Activated CD4-positive, alpha-beta T cell treated with anti-CD3 and anti-CD28 coated beads for 36 hours (primary cell): ENCODE data around the gene PRIMPOL. TPM values are rescaled to one million over a fixed set of nuclear protein-coding genes. Genes with fewer than 3 reads are reported as not detected.

Source experiments
- ATAC-seq: fragments of 200-7000 bp; cut with Tn5 transposase; one replicate; pipeline ENCODE4 v1.10.0; 2021; ENCODE audit warnings: mild to moderate bottlenecking, moderate library complexity
- CTCF ChIA-PET: fragments of 350-600 bp; sonication (Branson Sonifier 250); formaldehyde crosslinking; loops from one replicate; lab custom pipeline; 2021; ENCODE audit warnings: antibody characterized with exemption; lab: Charles Lee
- POLR2A ChIA-PET: fragments of 350-600 bp; sonication (Branson Sonifier 250); formaldehyde crosslinking; loops from one replicate; lab custom pipeline; 2021; ENCODE audit warnings: antibody characterized with exemption, inconsistent platforms; lab: Charles Lee
- DNase-seq: peaks from one replicate; pipeline ENCODE4 v3.0.0-alpha.2; 2020
- H3K27ac Mint-ChIP-seq: one replicate; pipeline ENCODE4 v1.8.0; 2021; ENCODE audit warnings: mixed read lengths
- H3K27me3 Mint-ChIP-seq: one replicate; pipeline ENCODE4 v1.8.0; 2021; ENCODE audit warnings: mixed read lengths
- H3K36me3 Mint-ChIP-seq: one replicate; pipeline ENCODE4 v1.8.0; 2021; ENCODE audit warnings: low read depth, mixed read lengths
- H3K4me1 Mint-ChIP-seq: one replicate; pipeline ENCODE4 v1.8.0; 2021; ENCODE audit warnings: mixed read lengths
- H3K4me3 Mint-ChIP-seq: one replicate; pipeline ENCODE4 v1.8.0; 2021; ENCODE audit warnings: mild to moderate bottlenecking, moderate library complexity, mixed read lengths
- H3K9me3 Mint-ChIP-seq: one replicate; pipeline ENCODE4 v1.8.0; 2021; ENCODE audit warnings: low read depth, mixed read lengths
- intact Hi-C, 2 experiments: fragments of 100-400 bp; cut with DNase I in 1 of 2; cut with micrococcal nuclease in 1 of 2; formaldehyde crosslinking; loops; one replicate each; pipeline versions ENCODE4 v1.14.2 to v1.15.1; 2022 to 2024; cut with DNase I, micrococcal nuclease
- total RNA-seq, 2 experiments: library from RNA; stranded (reverse); gene quantifications; one replicate each; pipeline ENCODE4 v1.2.3, GENCODE V29; 2021

Gene PRIMPOL
- total RNA-seq, 2 experiments from 2014 or later: 20.4 to 24.3 TPM

- Mint-ChIP-seq H3K4me1 (peaks cover 22% of the 10 kb centered on the region), H3K36me3 (peaks cover 37% of the 10 kb centered on the region), H3K27ac (peak overlapping the region; percentile 44), H3K27me3 (no peaks in the 10 kb centered on the region), H3K4me3 (no peak overlapping the region), H3K9me3 (no peaks in the 10 kb centered on the region)
- intact Hi-C loops: no loop called here
- ChIA-PET CTCF (interaction anchor here (1.0 kb wide), 2 partner anchors 39 to 405 kb away, joined by 3 to 4 read pairs; no protein-coding TSS in a partner anchor), POLR2A (no interaction called here)
- DNase-seq: no peak
- peak; percentile 81 for ATAC-seq
Measured at GRCh38 chr4:184668511-184669114, 19.1 kb downstream of the PRIMPOL start.

- ChIA-PET CTCF (interaction anchor here (1.0 kb wide), 2 partner anchors 39 to 406 kb away, joined by 3 to 4 read pairs; no protein-coding TSS in a partner anchor), POLR2A (no interaction called here)
- Mint-ChIP-seq H3K9me3 (no peaks in the 10 kb centered on the region), H3K4me1 (peaks cover 22% of the 10 kb centered on the region), H3K27me3 (no peaks in the 10 kb centered on the region), H3K27ac (peak overlapping the region; percentile 59), H3K4me3 (no peak overlapping the region), H3K36me3 (peaks cover 41% of the 10 kb centered on the region)
- ATAC-seq (no peak), DNase-seq (no peak)
- intact Hi-C loops: no loop called here
Measured at GRCh38 chr4:184669251-184669650, 19.7 kb downstream of the PRIMPOL start.

GRCh38 chr4:184671101-184671500, 21.6 kb downstream of the PRIMPOL start:
- no peak for DNase-seq
- no peak overlapping the region for H3K4me3 Mint-ChIP-seq
- H3K27me3 Mint-ChIP-seq: no peaks in the 10 kb centered on the region
- H3K36me3 Mint-ChIP-seq: peaks cover 39% of the 10 kb centered on the region
- peaks cover 22% of the 10 kb centered on the region for H3K4me1 Mint-ChIP-seq
- intact Hi-C loops: no loop called here
- ATAC-seq: no peak
- ChIA-PET POLR2A (no interaction called here), CTCF (interaction anchor here (0.6 to 1.3 kb wide), 2 partner anchors 24 to 556 kb away, joined by 3 to 4 read pairs; no protein-coding TSS in a partner anchor)
- H3K27ac Mint-ChIP-seq: no peak overlapping the region
- no peaks in the 10 kb centered on the region for H3K9me3 Mint-ChIP-seq

DNA sequence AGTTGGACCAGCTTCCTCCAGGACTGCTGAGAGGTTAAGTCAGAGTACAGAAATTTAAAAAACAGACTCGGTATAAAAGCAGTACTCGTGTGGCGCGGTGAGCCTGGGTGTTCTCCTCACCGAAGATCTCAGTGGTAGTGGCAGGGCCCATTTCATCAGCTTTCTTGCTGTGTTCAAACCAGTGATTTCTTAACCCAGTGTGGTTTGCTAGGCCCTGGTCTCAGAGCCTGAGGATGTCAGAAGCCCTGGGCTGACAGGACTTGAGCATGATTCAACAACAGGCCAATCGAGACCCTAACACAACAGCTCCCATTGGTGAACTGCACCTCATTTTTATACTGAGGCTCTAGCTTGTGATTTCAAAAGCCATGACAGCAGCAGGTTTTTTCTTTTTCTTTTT, 23.2 kb downstream of the PRIMPOL start:
- intact Hi-C loops: no loop called here
- no peak for ATAC-seq
- POLR2A ChIA-PET: no interaction called here

DNA sequence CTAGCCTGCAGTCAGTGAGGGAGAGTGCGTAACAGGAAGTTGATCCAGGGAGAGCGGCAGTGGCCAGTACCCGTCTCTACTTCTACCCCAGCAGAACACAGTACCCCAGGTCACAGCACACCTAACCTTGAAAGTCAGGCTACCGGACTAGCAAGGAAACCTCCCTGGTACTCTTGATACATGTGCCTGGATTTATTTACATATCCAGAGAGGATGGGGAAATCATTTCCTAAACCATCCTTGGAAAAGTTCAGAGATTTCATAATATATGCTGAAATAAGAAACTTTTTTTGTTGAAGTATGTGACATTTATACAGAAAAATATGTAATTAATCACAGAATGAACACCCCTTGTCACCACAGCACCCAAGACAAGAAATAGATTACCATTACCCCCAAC, 24.5 kb downstream of the PRIMPOL start:
- POLR2A ChIA-PET: no interaction called here
- no peak overlapping the region for H3K4me3 Mint-ChIP-seq
- no peaks in the 10 kb centered on the region for H3K27me3 Mint-ChIP-seq
- no peak for DNase-seq
- peak overlapping the region; percentile 24 for H3K27ac Mint-ChIP-seq
- no peak for ATAC-seq
- CTCF ChIA-PET: no interaction called here
- H3K4me1 Mint-ChIP-seq: peaks cover 10% of the 10 kb centered on the region
- intact Hi-C loops: no loop called here
- H3K9me3 Mint-ChIP-seq: no peaks in the 10 kb centered on the region
- peaks cover 19% of the 10 kb centered on the region for H3K36me3 Mint-ChIP-seq

More for the DNA sequence above, 23.2 kb downstream of the PRIMPOL start:
- CTCF ChIA-PET: interaction anchor here (0.6 kb wide), 1 partner anchor 114 kb away, joined by 3 read pairs; no protein-coding TSS in a partner anchor
- no peak overlapping the region for H3K4me3 Mint-ChIP-seq
- H3K27ac Mint-ChIP-seq: no peak overlapping the region
- peaks cover 21% of the 10 kb centered on the region for H3K4me1 Mint-ChIP-seq
- no peaks in the 10 kb centered on the region for H3K9me3 Mint-ChIP-seq
- H3K27me3 Mint-ChIP-seq: no peaks in the 10 kb centered on the region
- H3K36me3 Mint-ChIP-seq: peaks cover 30% of the 10 kb centered on the region
- DNase-seq: no peak

DNA sequence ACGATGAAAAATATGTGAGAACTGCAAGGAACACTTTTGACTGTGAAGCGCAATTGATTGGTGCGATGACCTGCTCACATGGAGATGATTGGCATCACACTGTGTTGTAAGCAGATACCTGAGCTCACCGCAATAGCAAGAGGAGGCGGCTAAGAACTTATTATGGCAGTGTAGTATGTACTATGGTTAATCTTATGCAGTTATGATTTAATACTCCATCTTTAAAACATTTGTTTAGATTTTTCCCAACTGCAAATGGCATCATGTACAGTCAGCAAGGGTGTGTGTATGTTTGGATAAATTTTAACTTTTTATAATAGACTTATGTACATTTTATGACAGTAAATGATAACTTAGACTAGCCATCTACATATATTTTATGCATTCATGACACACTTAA, 25.5 kb downstream of the PRIMPOL start:
- no peak overlapping the region for H3K27ac Mint-ChIP-seq
- H3K27me3 Mint-ChIP-seq: no peaks in the 10 kb centered on the region

DNA sequence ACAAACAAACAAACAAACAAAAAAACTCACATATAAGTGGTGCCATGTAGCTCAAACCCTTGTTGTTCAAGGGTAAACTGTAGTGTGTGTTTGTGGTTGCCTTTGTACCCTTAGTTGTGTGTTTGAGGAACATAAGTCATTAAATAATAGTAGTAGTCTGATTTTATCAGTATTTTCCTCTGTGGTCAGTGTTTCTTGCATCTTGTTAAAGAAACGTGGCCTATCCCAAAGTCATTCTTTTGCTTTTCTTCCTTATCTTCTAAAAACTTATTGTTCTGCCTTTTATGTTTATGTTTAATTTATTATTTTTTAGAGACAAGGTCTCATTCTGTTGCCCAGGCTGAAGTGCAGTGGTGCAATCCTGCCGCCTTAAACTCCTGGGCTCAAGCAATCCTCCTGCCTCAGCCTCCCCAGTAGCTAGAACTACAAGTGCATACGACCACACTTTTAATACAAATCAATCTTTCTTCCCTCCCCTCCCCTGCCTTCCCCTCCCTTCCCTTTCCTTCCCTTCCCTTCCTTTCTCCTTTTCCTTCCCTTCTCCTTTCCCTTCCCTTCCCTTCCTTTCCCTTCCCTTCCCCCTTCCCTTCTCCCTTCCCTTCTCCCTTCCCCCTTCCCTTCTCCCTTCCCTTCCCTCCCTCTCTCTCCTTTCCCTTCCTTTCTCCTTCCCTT, 26.4 kb downstream of the PRIMPOL start:
- no peak for DNase-seq
- POLR2A ChIA-PET: no interaction called here
- no peaks in the 10 kb centered on the region for H3K9me3 Mint-ChIP-seq
- H3K4me3 Mint-ChIP-seq: no peak overlapping the region
- H3K36me3 Mint-ChIP-seq: peaks cover 22% of the 10 kb centered on the region
- no peaks in the 10 kb centered on the region for H3K27me3 Mint-ChIP-seq
- intact Hi-C loops: no loop called here
- no peaks in the 10 kb centered on the region for H3K4me1 Mint-ChIP-seq
- CTCF ChIA-PET: no interaction called here
- ATAC-seq: no peak
- H3K27ac Mint-ChIP-seq: no peak overlapping the region

More for the DNA sequence above, 25.5 kb downstream of the PRIMPOL start:
- no peak for DNase-seq
- Mint-ChIP-seq H3K36me3 (peaks cover 21% of the 10 kb centered on the region), H3K4me1 (no peaks in the 10 kb centered on the region), H3K4me3 (no peak overlapping the region), H3K9me3 (no peaks in the 10 kb centered on the region)
- intact Hi-C loops: no loop called here
- no peak for ATAC-seq
- POLR2A ChIA-PET: no interaction called here
- CTCF ChIA-PET: no interaction called here

GRCh38 chr4:184680698-184681097, 31.2 kb downstream of the PRIMPOL start:
- intact Hi-C loops: no loop called here
- ChIA-PET CTCF (interaction anchor here (1.0 kb wide), 1 partner anchor 9 kb away, joined by 3 read pairs; no protein-coding TSS in a partner anchor), POLR2A (no interaction called here)
- Mint-ChIP-seq H3K4me3 (no peak overlapping the region), H3K27ac (no peak overlapping the region), H3K27me3 (no peaks in the 10 kb centered on the region), H3K4me1 (no peaks in the 10 kb centered on the region), H3K36me3 (peaks cover 6% of the 10 kb centered on the region), H3K9me3 (no peaks in the 10 kb centered on the region)
- DNase-seq: no peak
- no peak for ATAC-seq

DNA sequence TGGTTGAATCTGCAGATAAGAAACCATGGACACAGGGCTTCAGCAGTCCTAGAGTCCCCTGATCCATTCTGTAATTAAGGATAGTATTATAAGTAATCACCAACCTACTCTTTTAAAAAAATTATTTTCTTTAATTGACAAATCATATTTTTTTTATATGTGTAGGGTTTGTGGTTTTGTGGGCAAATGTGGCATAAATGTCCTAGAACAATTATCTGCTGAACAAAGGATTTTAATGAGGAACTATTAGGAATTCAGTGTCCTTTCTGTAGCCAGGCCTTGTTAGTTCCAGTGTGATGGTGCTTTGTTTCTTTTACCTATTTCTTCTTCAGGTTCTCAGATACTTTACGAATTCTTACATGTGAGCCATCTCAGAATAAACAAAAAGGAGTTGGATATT, 32.4 kb downstream of the PRIMPOL start:
- CTCF ChIA-PET: interaction anchor here (1.2 kb wide), 1 partner anchor 15 kb away, joined by 3 read pairs; no protein-coding TSS in a partner anchor
- peaks cover 6% of the 10 kb centered on the region for H3K36me3 Mint-ChIP-seq

GRCh38 chr4:184684491-184685189, 35.1 kb downstream of the PRIMPOL start:
- POLR2A ChIA-PET: no interaction called here
- intact Hi-C loops: no loop called here
- ATAC-seq (no peak), DNase-seq (no peak)
- Mint-ChIP-seq H3K9me3 (no peaks in the 10 kb centered on the region), H3K27me3 (no peaks in the 10 kb centered on the region), H3K27ac (no peak overlapping the region), H3K4me1 (peaks cover 9% of the 10 kb centered on the region), H3K4me3 (no peak overlapping the region), H3K36me3 (peaks cover 10% of the 10 kb centered on the region)
- CTCF ChIA-PET: interaction anchor here (0.6 to 1.6 kb wide), 4 partner anchors 40 to 420 kb away, joined by 3 to 4 read pairs (median 3); no protein-coding TSS in a partner anchor

More for the DNA sequence above, 32.4 kb downstream of the PRIMPOL start:
- no peak for DNase-seq
- no peaks in the 10 kb centered on the region for H3K4me1 Mint-ChIP-seq
- no peaks in the 10 kb centered on the region for H3K9me3 Mint-ChIP-seq
- H3K27ac Mint-ChIP-seq: no peak overlapping the region
- H3K4me3 Mint-ChIP-seq: no peak overlapping the region
- ATAC-seq: no peak
- POLR2A ChIA-PET: no interaction called here
- intact Hi-C loops: no loop called here
- H3K27me3 Mint-ChIP-seq: no peaks in the 10 kb centered on the region

GRCh38 chr4:184688005-184688404, 38.5 kb downstream of the PRIMPOL start:
- no peak for DNase-seq
- Mint-ChIP-seq H3K27ac (peak overlapping the region; percentile 55), H3K9me3 (no peaks in the 10 kb centered on the region), H3K4me3 (no peak overlapping the region), H3K27me3 (no peaks in the 10 kb centered on the region), H3K36me3 (peaks cover 21% of the 10 kb centered on the region), H3K4me1 (peaks cover 12% of the 10 kb centered on the region)
- ChIA-PET POLR2A (no interaction called here), CTCF (no interaction called here)
- no peak for ATAC-seq
- intact Hi-C loops: no loop called here
